Panc1 (cell line): ENCODE data around the gene HPRT1. TPM values are rescaled to one million over a fixed set of nuclear protein-coding genes. Genes with fewer than 3 reads are reported as not detected.

Source experiments
- ATAC-seq: fragments of 200-7000 bp; cut with Tn5 transposase; 2 replicates; pipeline ENCODE4 v1.9.1; 2020; ENCODE audit warnings: mild to moderate bottlenecking, moderate library complexity
- BruUV-seq: library from RNA; stranded (reverse); fragments of 400-500 nt; replicated peaks from 2 replicates; lab custom pipeline; 2021; lab: Mats Ljungman, UMichigan
- CTCF ChIA-PET: fragments of 300-600 bp; sonication (Branson Sonifier 250); formaldehyde crosslinking; loops from one replicate; lab custom pipeline; 2022; ENCODE audit warnings: antibody characterized with exemption; lab: Charles Lee
- POLR2A ChIA-PET: fragments of 300-600 bp; sonication (Branson Sonifier 250); formaldehyde crosslinking; loops from one replicate; lab custom pipeline; 2022; ENCODE audit warnings: antibody characterized with exemption; lab: Charles Lee
- DNase-seq: peaks from one replicate; pipeline ENCODE4 v3.0.0-alpha.2; 2010; ENCODE audit warnings: low read depth, low spot score
- H3K27ac ChIP-seq: 2 replicates; pipeline ENCODE4 v1.5.1; 2011; ENCODE audit warnings: mild to moderate bottlenecking, low read length, inconsistent platforms
- H3K27me3 ChIP-seq: fragments of 200-500 bp; sonication (Bioruptor generic); 2 replicates; pipeline ENCODE4 v1.6.0; 2014; ENCODE audit warnings: low read length, inconsistent platforms; ENCODE audit not compliant: control insufficient read depth, insufficient read depth
- H3K36me3 ChIP-seq: fragments of 200-500 bp; sonication (Bioruptor generic); 2 replicates; pipeline ENCODE4 v1.5.1; 2014; ENCODE audit warnings: inconsistent platforms, mild to moderate bottlenecking, low read length, moderate library complexity; ENCODE audit not compliant: control insufficient read depth, insufficient read depth
- H3K4me1 ChIP-seq: 2 replicates; pipeline ENCODE4 v1.5.1; 2011; ENCODE audit warnings: inconsistent platforms, mild to moderate bottlenecking, low read length, moderate library complexity; ENCODE audit not compliant: control insufficient read depth, insufficient read depth
- H3K4me3 ChIP-seq, 2 experiments: 2 replicates each; pipeline ENCODE4 v1.5.1; 2011 to 2012; ENCODE audit warnings: low read depth in 2 of 2, low read length in 2 of 2, mild to moderate bottlenecking in 2 of 2, inconsistent platforms in 1 of 2, moderate library complexity in 1 of 2
- H3K9me3 ChIP-seq: fragments of 200-500 bp; sonication (Bioruptor generic); 2 replicates; pipeline ENCODE4 v1.5.1; 2014; ENCODE audit warnings: low read depth, mild to moderate bottlenecking, inconsistent platforms, low read length, moderate library complexity; ENCODE audit not compliant: control insufficient read depth, insufficient read depth
- POLR2AphosphoS5 ChIP-seq: IDR thresholded peaks from 2 replicates; pipeline ENCODE4 v1.6.1; 2012; ENCODE audit warnings: mild to moderate bottlenecking, low read depth, low read length, moderate library complexity
- SIN3A ChIP-seq: IDR thresholded peaks from 2 replicates; pipeline ENCODE4 v1.6.1; 2012; ENCODE audit warnings: low read depth, mild to moderate bottlenecking, low read length, moderate library complexity, borderline replicate concordance; ENCODE audit not compliant: insufficient read depth
- TCF7L2 ChIP-seq: IDR thresholded peaks from 2 replicates; pipeline ENCODE4 v1.6.1; 2011; ENCODE audit warnings: mild to moderate bottlenecking, low read depth, low read length, inconsistent platforms
- in situ Hi-C: cut with HindIII; loops from 2 replicates; pipeline ENCODE4 v1.10.0; 2016; ENCODE audit warnings: low sequenced_read_pairs, low pct_unique_long_range_greater_than_20kb
- intact Hi-C: fragments of 100-400 bp; cut with micrococcal nuclease; formaldehyde crosslinking; loops from one replicate; pipeline ENCODE4 v1.10.0; 2022; ENCODE audit not compliant: unreplicated experiment
- total RNA-seq: library from RNA; stranded (reverse); gene quantifications from one replicate; pipeline ENCODE4 v1.2.1, GENCODE V29; 2021; ENCODE audit not compliant: unreplicated experiment
- TF ChIP-seq, protein P1 (sequence below), 2 experiments: IDR thresholded peaks; 2 replicates each; pipeline ENCODE4 v1.6.1; 2011 to 2012; ENCODE audit warnings: low read depth in 2 of 2, control low read depth in 1 of 2, low read length in 1 of 2, mild to moderate bottlenecking in 1 of 2, moderate library complexity in 1 of 2; ENCODE audit not compliant: insufficient read depth in 1 of 2
- TF ChIP-seq, protein P2 (sequence below): fragments of 450-650 bp; IDR thresholded peaks from 2 replicates; pipeline ENCODE4 v1.5.1; 2017; ENCODE audit warnings: mild to moderate bottlenecking

The HPRT1 gene
- total RNA-seq, 1 experiment from 2014 or later: 77.1 TPM

DNA sequence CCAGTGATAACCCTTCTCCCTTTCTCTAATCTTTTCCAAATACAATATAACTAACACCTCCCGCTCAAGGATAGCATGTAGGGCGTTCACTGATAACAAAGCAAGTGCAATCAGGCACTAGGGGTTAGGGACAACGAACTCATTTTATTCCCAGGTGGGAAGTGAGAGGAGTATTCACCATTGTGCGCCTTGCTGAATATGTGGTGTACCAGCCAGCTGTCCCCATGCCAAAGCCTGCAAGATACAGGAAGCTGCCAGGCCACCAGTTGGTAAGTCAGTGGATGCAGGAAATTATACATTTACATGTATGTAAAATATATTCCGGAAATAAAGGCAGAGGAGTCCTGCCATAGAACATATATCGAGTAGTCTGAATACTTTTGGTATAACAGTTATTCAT, 6.3 kb upstream of the HPRT1 start:
- H3K27ac ChIP-seq: no peak overlapping the region
- ChIA-PET CTCF (no interaction called here), POLR2A (no interaction called here)
- DNase-seq: no peak
- no peak overlapping the region for H3K4me3 ChIP-seq
- H3K4me1 ChIP-seq: no peaks in the 10 kb centered on the region
- no TSS peak for BruUV-seq
- no peaks in the 10 kb centered on the region for H3K36me3 ChIP-seq
- no peaks in the 10 kb centered on the region for H3K27me3 ChIP-seq
- no peaks in the 10 kb centered on the region for H3K9me3 ChIP-seq
- TF ChIP-seq, protein P1, sequence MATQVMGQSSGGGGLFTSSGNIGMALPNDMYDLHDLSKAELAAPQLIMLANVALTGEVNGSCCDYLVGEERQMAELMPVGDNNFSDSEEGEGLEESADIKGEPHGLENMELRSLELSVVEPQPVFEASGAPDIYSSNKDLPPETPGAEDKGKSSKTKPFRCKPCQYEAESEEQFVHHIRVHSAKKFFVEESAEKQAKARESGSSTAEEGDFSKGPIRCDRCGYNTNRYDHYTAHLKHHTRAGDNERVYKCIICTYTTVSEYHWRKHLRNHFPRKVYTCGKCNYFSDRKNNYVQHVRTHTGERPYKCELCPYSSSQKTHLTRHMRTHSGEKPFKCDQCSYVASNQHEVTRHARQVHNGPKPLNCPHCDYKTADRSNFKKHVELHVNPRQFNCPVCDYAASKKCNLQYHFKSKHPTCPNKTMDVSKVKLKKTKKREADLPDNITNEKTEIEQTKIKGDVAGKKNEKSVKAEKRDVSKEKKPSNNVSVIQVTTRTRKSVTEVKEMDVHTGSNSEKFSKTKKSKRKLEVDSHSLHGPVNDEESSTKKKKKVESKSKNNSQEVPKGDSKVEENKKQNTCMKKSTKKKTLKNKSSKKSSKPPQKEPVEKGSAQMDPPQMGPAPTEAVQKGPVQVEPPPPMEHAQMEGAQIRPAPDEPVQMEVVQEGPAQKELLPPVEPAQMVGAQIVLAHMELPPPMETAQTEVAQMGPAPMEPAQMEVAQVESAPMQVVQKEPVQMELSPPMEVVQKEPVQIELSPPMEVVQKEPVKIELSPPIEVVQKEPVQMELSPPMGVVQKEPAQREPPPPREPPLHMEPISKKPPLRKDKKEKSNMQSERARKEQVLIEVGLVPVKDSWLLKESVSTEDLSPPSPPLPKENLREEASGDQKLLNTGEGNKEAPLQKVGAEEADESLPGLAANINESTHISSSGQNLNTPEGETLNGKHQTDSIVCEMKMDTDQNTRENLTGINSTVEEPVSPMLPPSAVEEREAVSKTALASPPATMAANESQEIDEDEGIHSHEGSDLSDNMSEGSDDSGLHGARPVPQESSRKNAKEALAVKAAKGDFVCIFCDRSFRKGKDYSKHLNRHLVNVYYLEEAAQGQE (IDR thresholded peaks at IDR 0.05; ENCODE audit: insufficient read depth in 1 of 2, low read depth in 2 of 2, low read length in 1 of 2): no peak
- TF ChIP-seq POLR2AphosphoS5 (no peak), SIN3A (no peak), TCF7L2 (no peak)
- intact Hi-C loops (no loop called here), in situ Hi-C loops (no loop called here)
- ATAC-seq: no peak

DNA sequence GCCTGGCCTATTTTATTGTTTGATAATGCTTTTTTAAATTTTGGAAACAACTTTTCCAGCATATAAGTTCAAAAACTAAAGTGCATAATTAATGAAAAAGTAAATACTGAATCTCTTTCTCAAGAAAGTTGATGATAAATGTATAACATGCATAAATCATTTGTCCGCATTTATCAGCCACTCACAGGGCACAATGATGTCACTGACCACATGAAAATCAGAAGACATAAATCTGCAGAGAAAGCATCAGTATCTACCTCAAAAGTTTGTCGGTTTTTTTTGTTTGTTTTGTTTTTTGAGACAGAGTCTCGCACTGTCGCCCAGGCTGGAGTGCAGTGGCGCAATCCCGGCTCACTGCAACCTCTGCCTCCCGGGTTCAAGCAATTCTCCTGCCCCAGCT, 5.5 kb upstream of the HPRT1 start:
- CTCF ChIA-PET: no interaction called here

More for the DNA sequence above, 5.5 kb upstream of the HPRT1 start:
- Histone ChIP-seq H3K27ac (no peak overlapping the region), H3K4me3 (no peak overlapping the region), H3K9me3 (no peaks in the 10 kb centered on the region), H3K36me3 (no peaks in the 10 kb centered on the region), H3K27me3 (no peaks in the 10 kb centered on the region), H3K4me1 (no peaks in the 10 kb centered on the region)
- in situ Hi-C loops: no loop called here
- no peak for ATAC-seq
- TF ChIP-seq, protein P2, sequence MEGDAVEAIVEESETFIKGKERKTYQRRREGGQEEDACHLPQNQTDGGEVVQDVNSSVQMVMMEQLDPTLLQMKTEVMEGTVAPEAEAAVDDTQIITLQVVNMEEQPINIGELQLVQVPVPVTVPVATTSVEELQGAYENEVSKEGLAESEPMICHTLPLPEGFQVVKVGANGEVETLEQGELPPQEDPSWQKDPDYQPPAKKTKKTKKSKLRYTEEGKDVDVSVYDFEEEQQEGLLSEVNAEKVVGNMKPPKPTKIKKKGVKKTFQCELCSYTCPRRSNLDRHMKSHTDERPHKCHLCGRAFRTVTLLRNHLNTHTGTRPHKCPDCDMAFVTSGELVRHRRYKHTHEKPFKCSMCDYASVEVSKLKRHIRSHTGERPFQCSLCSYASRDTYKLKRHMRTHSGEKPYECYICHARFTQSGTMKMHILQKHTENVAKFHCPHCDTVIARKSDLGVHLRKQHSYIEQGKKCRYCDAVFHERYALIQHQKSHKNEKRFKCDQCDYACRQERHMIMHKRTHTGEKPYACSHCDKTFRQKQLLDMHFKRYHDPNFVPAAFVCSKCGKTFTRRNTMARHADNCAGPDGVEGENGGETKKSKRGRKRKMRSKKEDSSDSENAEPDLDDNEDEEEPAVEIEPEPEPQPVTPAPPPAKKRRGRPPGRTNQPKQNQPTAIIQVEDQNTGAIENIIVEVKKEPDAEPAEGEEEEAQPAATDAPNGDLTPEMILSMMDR: no peak
- TF ChIP-seq SIN3A: no peak
- TF ChIP-seq, protein P1 (IDR thresholded peaks at IDR 0.05; ENCODE audit: insufficient read depth in 1 of 2, low read depth in 2 of 2, low read length in 1 of 2): no peak
- no peak for TF ChIP-seq POLR2AphosphoS5
- TF ChIP-seq TCF7L2: no peak
- DNase-seq: no peak
- BruUV-seq: no TSS peak
- intact Hi-C loops: no loop called here
- POLR2A ChIA-PET: no interaction called here
